OCI-LY3 (cell line): ENCODE measurements around the gene DLG1.

Experiments used
- EZH2phosphoT487 ChIP-seq: fragments of 200-600 bp; shearing (Covaris generic); IDR thresholded peaks from 2 replicates; pipeline ENCODE4 v1.6.1; 2018; ENCODE audit warnings: antibody characterized with exemption, mixed run types, low read depth
- TF ChIP-seq, protein P1 (sequence below): fragments of 200-600, 300-600 bp; sonication (generic); IDR thresholded peaks from 2 replicates; pipeline ENCODE4 v1.5.1; 2014; ENCODE audit warnings: antibody characterized with exemption, low read length, low read depth

- TF ChIP-seq, protein P1, sequence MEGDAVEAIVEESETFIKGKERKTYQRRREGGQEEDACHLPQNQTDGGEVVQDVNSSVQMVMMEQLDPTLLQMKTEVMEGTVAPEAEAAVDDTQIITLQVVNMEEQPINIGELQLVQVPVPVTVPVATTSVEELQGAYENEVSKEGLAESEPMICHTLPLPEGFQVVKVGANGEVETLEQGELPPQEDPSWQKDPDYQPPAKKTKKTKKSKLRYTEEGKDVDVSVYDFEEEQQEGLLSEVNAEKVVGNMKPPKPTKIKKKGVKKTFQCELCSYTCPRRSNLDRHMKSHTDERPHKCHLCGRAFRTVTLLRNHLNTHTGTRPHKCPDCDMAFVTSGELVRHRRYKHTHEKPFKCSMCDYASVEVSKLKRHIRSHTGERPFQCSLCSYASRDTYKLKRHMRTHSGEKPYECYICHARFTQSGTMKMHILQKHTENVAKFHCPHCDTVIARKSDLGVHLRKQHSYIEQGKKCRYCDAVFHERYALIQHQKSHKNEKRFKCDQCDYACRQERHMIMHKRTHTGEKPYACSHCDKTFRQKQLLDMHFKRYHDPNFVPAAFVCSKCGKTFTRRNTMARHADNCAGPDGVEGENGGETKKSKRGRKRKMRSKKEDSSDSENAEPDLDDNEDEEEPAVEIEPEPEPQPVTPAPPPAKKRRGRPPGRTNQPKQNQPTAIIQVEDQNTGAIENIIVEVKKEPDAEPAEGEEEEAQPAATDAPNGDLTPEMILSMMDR, result no peak
- no peak for TF ChIP-seq EZH2phosphoT487
Measured at GRCh38 chr3:197012540-197012883, 285.9 kb downstream of the DLG1 start.
